ENCODE data around the gene CRX. TPM values are rescaled to one million over a fixed set of nuclear protein-coding genes. Genes with fewer than 3 reads are reported as not detected.
"Not testable (repeated sequence)": the region's sequence is repeated elsewhere in the genome, so short reads cannot be mapped to it uniquely, and the experiment has no call there.

The CRX gene
- total RNA-seq, 1 donor from 2014 or later, result not detected

DNA sequence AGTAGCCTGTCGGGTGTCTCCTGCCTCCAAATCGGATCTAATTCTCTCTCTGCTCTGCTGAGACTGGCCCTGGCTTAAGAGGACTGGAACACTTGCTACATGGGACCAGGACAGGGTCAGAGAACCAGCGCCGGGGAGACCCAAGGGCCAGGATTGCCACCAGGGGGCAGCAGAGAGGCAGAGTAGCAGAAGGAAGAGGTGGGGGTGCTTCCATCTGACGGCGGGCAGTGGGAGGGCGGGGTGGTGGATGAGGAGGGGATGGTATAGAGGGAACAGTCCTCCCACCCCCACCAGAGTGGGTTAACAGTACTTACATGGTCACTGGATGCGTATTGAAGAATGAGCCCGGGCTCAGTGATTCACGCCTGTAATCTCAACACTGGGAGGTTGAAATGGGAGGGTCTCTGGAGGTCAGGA lies 31.3 kb upstream of the CRX start:
- intact Hi-C loops (cut with micrococcal nuclease), result no loop called here
- Mint-ChIP-seq H3K27ac (no peak overlapping the region), H3K4me1 (ENCODE audit: low read depth) (peaks cover 2% of the 10 kb centered on the region), H3K27me3 (ENCODE audit: low read depth) (no peaks in the 10 kb centered on the region), H3K9me3 (peaks cover 5% of the 10 kb centered on the region), H3K36me3 (ENCODE audit: low read depth) (peaks cover 4% of the 10 kb centered on the region), H3K4me3 (ENCODE audit: low read depth) (no peak overlapping the region)
- peak; percentile 62 for DNase-seq (ENCODE audit: low spot score)

DNA sequence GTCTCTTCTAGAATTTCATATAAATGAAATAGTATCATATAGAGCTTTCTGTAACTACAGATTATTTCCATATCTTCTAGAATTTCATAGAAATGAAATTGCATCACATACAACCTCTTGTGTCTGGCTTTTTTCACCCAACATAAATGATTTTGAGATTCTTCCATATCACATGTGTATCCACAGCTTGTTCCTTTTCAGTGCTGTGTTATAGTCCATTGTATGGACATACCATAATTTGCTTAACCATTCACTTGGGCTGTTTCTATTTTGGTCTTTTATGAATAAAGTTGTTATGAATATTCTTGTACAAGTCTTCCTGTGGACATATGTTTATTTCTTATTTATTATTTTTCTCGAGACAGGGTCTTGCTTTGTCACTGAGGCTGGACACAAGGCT lies 29.1 kb upstream of the CRX start:
- H3K4me3 Mint-ChIP-seq (ENCODE audit: low read depth), result no peak overlapping the region
- H3K9me3 Mint-ChIP-seq, result peaks cover 5% of the 10 kb centered on the region
- peaks cover 2% of the 10 kb centered on the region for H3K4me1 Mint-ChIP-seq (ENCODE audit: low read depth)
- H3K27ac Mint-ChIP-seq, result no peak overlapping the region
- intact Hi-C loops (cut with micrococcal nuclease), result no loop called here
- no peak for DNase-seq (ENCODE audit: low spot score)
- H3K36me3 Mint-ChIP-seq (ENCODE audit: low read depth), result peaks cover 3% of the 10 kb centered on the region
- H3K27me3 Mint-ChIP-seq (ENCODE audit: low read depth), result no peaks in the 10 kb centered on the region

GRCh38 chr19:47794526-47794925 lies 27.2 kb upstream of the CRX start:
- peaks cover 5% of the 10 kb centered on the region for H3K9me3 Mint-ChIP-seq
- intact Hi-C loops (cut with micrococcal nuclease), result no loop called here
- H3K27ac Mint-ChIP-seq, result no peak overlapping the region
- H3K4me3 Mint-ChIP-seq (ENCODE audit: low read depth), result no peak overlapping the region
- no peaks in the 10 kb centered on the region for H3K36me3 Mint-ChIP-seq (ENCODE audit: low read depth)
- H3K27me3 Mint-ChIP-seq (ENCODE audit: low read depth), result peaks cover 1% of the 10 kb centered on the region
- no peaks in the 10 kb centered on the region for H3K4me1 Mint-ChIP-seq (ENCODE audit: low read depth)
- no peak for DNase-seq (ENCODE audit: low spot score)

- Mint-ChIP-seq H3K4me3 (ENCODE audit: low read depth) (no peak overlapping the region), H3K27ac (no peak overlapping the region), H3K36me3 (ENCODE audit: low read depth) (no peaks in the 10 kb centered on the region), H3K4me1 (ENCODE audit: low read depth) (no peaks in the 10 kb centered on the region), H3K27me3 (ENCODE audit: low read depth) (peaks cover 1% of the 10 kb centered on the region), H3K9me3 (peaks cover 11% of the 10 kb centered on the region)
- no peak for DNase-seq (ENCODE audit: low spot score)
- intact Hi-C loops (cut with micrococcal nuclease), result no loop called here
Observed at GRCh38 chr19:47796785-47797184, 25.0 kb upstream of the CRX start.

GRCh38 chr19:47797996-47798903 lies 23.5 kb upstream of the CRX start:
- H3K27me3 Mint-ChIP-seq (ENCODE audit: low read depth), result peaks cover 1% of the 10 kb centered on the region
- no peak for DNase-seq (ENCODE audit: low spot score)
- no peak overlapping the region for H3K27ac Mint-ChIP-seq
- intact Hi-C loops (cut with micrococcal nuclease), result no loop called here
- peaks cover 5% of the 10 kb centered on the region for H3K9me3 Mint-ChIP-seq
- no peaks in the 10 kb centered on the region for H3K4me1 Mint-ChIP-seq (ENCODE audit: low read depth)
- H3K4me3 Mint-ChIP-seq (ENCODE audit: low read depth), result no peak overlapping the region
- H3K36me3 Mint-ChIP-seq (ENCODE audit: low read depth), result no peaks in the 10 kb centered on the region

GRCh38 chr19:47798904-47799266 lies 22.9 kb upstream of the CRX start:
- Mint-ChIP-seq H3K9me3 (peaks cover 5% of the 10 kb centered on the region), H3K4me1 (ENCODE audit: low read depth) (no peaks in the 10 kb centered on the region), H3K27ac (no peak overlapping the region), H3K36me3 (ENCODE audit: low read depth) (no peaks in the 10 kb centered on the region), H3K4me3 (ENCODE audit: low read depth) (no peak overlapping the region), H3K27me3 (ENCODE audit: low read depth) (peaks cover 1% of the 10 kb centered on the region)
- no peak for DNase-seq (ENCODE audit: low spot score)
- intact Hi-C loops (cut with micrococcal nuclease), result no loop called here

GRCh38 chr19:47801270-47801669 lies 20.5 kb upstream of the CRX start:
- intact Hi-C loops (cut with micrococcal nuclease), result no loop called here
- no peaks in the 10 kb centered on the region for H3K4me1 Mint-ChIP-seq (ENCODE audit: low read depth)

GRCh38 chr19:47802521-47803043 lies 19.2 kb upstream of the CRX start:
- Mint-ChIP-seq H3K36me3 (ENCODE audit: low read depth) (no peaks in the 10 kb centered on the region), H3K4me1 (ENCODE audit: low read depth) (no peaks in the 10 kb centered on the region)
- DNase-seq (ENCODE audit: low spot score), result no peak

More at GRCh38 chr19:47801270-47801669, 20.5 kb upstream of the CRX start:
- Mint-ChIP-seq H3K27ac (no peak overlapping the region), H3K9me3 (peaks cover 5% of the 10 kb centered on the region), H3K4me3 (ENCODE audit: low read depth) (no peak overlapping the region), H3K36me3 (ENCODE audit: low read depth) (no peaks in the 10 kb centered on the region), H3K27me3 (ENCODE audit: low read depth) (peaks cover 1% of the 10 kb centered on the region)
- no peak for DNase-seq (ENCODE audit: low spot score)

GRCh38 chr19:47803148-47803547 lies 18.6 kb upstream of the CRX start:
- intact Hi-C loops (cut with micrococcal nuclease); H3K4me3 Mint-ChIP-seq (ENCODE audit: low read depth); H3K27ac Mint-ChIP-seq; H3K9me3 Mint-ChIP-seq; H3K36me3 Mint-ChIP-seq (ENCODE audit: low read depth); H3K4me1 Mint-ChIP-seq (ENCODE audit: low read depth); H3K27me3 Mint-ChIP-seq (ENCODE audit: low read depth); DNase-seq (ENCODE audit: low spot score): not testable (repeated sequence)

More at GRCh38 chr19:47802521-47803043, 19.2 kb upstream of the CRX start:
- Mint-ChIP-seq H3K9me3 (peaks cover 5% of the 10 kb centered on the region), H3K4me3 (ENCODE audit: low read depth) (no peak overlapping the region), H3K27me3 (ENCODE audit: low read depth) (peaks cover 1% of the 10 kb centered on the region), H3K27ac (no peak overlapping the region)
- intact Hi-C loops (cut with micrococcal nuclease), result no loop called here

DNA sequence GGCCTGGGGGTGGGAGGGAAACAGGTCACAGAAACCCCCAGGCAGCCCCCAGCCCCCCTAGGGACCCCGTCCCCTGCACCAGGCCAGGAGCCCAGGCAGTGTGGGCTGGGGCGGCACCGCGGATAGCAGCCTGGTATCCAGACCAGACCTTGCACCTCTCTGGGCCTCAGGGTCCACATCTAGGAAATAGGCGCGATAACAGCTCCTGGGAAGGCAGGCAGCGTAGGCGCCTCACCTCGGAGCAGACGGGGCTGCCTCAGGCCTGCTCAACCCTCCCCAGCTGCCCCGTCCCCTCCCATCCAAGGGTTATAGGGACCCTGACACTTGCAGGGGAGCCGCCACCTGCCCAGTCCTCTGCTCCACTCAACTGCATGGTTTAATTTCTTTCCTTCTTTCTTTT lies 18.1 kb upstream of the CRX start:
- intact Hi-C loops (cut with micrococcal nuclease); H3K4me3 Mint-ChIP-seq (ENCODE audit: low read depth); H3K27me3 Mint-ChIP-seq (ENCODE audit: low read depth); H3K27ac Mint-ChIP-seq; DNase-seq (ENCODE audit: low spot score); H3K36me3 Mint-ChIP-seq (ENCODE audit: low read depth); H3K4me1 Mint-ChIP-seq (ENCODE audit: low read depth); H3K9me3 Mint-ChIP-seq: not testable (repeated sequence)

- H3K36me3 Mint-ChIP-seq (ENCODE audit: low read depth); H3K4me3 Mint-ChIP-seq (ENCODE audit: low read depth); H3K27ac Mint-ChIP-seq; DNase-seq (ENCODE audit: low spot score); H3K27me3 Mint-ChIP-seq (ENCODE audit: low read depth); H3K4me1 Mint-ChIP-seq (ENCODE audit: low read depth); H3K9me3 Mint-ChIP-seq; intact Hi-C loops (cut with micrococcal nuclease): not testable (repeated sequence)
Observed at GRCh38 chr19:47804451-47804850, 17.3 kb upstream of the CRX start, which contains the start of gene TPRX1. Gene TPRX1 (minus strand): TSS chr19:47804551. CDS start chr19:47804539, 12 bp downstream.

GRCh38 chr19:47805313-47805712 lies 16.4 kb upstream of the CRX start:
- no peaks in the 10 kb centered on the region for H3K36me3 Mint-ChIP-seq (ENCODE audit: low read depth)
- no peaks in the 10 kb centered on the region for H3K4me1 Mint-ChIP-seq (ENCODE audit: low read depth)
- H3K27ac Mint-ChIP-seq, result no peak overlapping the region
- no peaks in the 10 kb centered on the region for H3K27me3 Mint-ChIP-seq (ENCODE audit: low read depth)
- intact Hi-C loops (cut with micrococcal nuclease), result no loop called here
- peaks cover 5% of the 10 kb centered on the region for H3K9me3 Mint-ChIP-seq
- DNase-seq (ENCODE audit: low spot score), result no peak
- H3K4me3 Mint-ChIP-seq (ENCODE audit: low read depth), result no peak overlapping the region

DNA sequence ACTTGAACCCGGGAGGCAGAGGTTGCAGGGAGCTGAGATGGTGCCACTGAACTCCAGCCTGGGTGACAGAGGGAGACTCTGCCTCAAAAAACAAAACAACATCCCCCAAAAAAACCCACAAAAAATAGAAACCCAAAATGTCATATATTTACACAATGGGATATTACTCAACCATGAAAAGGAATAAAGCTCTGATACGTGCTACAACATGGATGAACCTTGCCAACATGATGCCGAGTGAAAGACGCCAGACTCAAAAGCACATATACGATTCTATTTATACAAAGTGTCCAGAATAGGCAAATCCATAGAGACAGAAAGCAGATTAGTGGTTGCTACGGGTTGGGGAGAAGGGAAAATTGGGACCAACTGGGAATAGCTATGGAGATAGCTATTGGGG lies 15.3 kb upstream of the CRX start:
- Mint-ChIP-seq H3K4me3 (ENCODE audit: low read depth) (no peak overlapping the region), H3K36me3 (ENCODE audit: low read depth) (no peaks in the 10 kb centered on the region), H3K27me3 (ENCODE audit: low read depth) (no peaks in the 10 kb centered on the region), H3K9me3 (no peaks in the 10 kb centered on the region), H3K4me1 (ENCODE audit: low read depth) (no peaks in the 10 kb centered on the region), H3K27ac (no peak overlapping the region)
- intact Hi-C loops (cut with micrococcal nuclease), result no loop called here
- no peak for DNase-seq (ENCODE audit: low spot score)

Measured in activated T-helper 2 cell treated with anti-CD3 and anti-CD28 coated beads, Interferon-gamma antibody, Interleukin-2, Interleukin-4, amounts not matched to agents 10 μg/mL and 5 μg/mL and 100 μg/mL, durations not matched to agents 14 hours and 24 hours and 36 hours (primary cell).